HUES6 (cell line): ENCODE results near the gene LRRC31.

Source experiments
- H3K27ac ChIP-seq: 2 replicates; pipeline ENCODE4 v1.7.0; 2013; ENCODE audit warnings: low read depth, mild to moderate bottlenecking, low read length, inconsistent platforms
- H3K27me3 ChIP-seq: 2 replicates; pipeline ENCODE4 v1.6.1; 2013; ENCODE audit warnings: low read length; ENCODE audit not compliant: control insufficient read depth, insufficient read depth
- H3K36me3 ChIP-seq: 2 replicates; pipeline ENCODE4 v1.6.1; 2013; ENCODE audit warnings: low read length; ENCODE audit not compliant: control insufficient read depth, insufficient read depth
- H3K4me1 ChIP-seq: 2 replicates; pipeline ENCODE4 v1.6.1; 2013; ENCODE audit warnings: low read length; ENCODE audit not compliant: control insufficient read depth, insufficient read depth
- H3K4me3 ChIP-seq: 2 replicates; pipeline ENCODE4 v1.5.1; 2013; ENCODE audit warnings: low read depth, low read length
- H3K9ac ChIP-seq: one replicate; pipeline ENCODE4 v1.6.1; 2013; ENCODE audit warnings: mild to moderate bottlenecking, low read length
- H3K9me3 ChIP-seq: 2 replicates; pipeline ENCODE4 v1.6.1; 2013; ENCODE audit warnings: low read depth, low read length; ENCODE audit not compliant: control insufficient read depth, insufficient read depth

Gene LRRC31

GRCh38 chr3:169891886-169892285 lies 22.2 kb upstream of the LRRC31 start:
- no peak overlapping the region for H3K9ac ChIP-seq

GRCh38 chr3:169886671-169887070 lies 16.9 kb upstream of the LRRC31 start:
- H3K27me3 ChIP-seq, result no peaks in the 10 kb centered on the region
- H3K4me1 ChIP-seq, result 0 out of 2 replicates have a peak, but pooled peaks cover 4% of the 10 kb centered on the region
- no peaks in the 10 kb centered on the region for H3K36me3 ChIP-seq
- no peak overlapping the region for H3K9ac ChIP-seq
- H3K27ac ChIP-seq, result no peak overlapping the region
- H3K4me3 ChIP-seq, result no peak overlapping the region
- H3K9me3 ChIP-seq, result no peaks in the 10 kb centered on the region

More at GRCh38 chr3:169891886-169892285, 22.2 kb upstream of the LRRC31 start:
- Histone ChIP-seq H3K4me1 (no peaks in the 10 kb centered on the region), H3K9me3 (no peaks in the 10 kb centered on the region), H3K27ac (no peak overlapping the region), H3K36me3 (no peaks in the 10 kb centered on the region), H3K4me3 (no peak overlapping the region), H3K27me3 (no peaks in the 10 kb centered on the region)

GRCh38 chr3:169880576-169881250 lies 11.0 kb upstream of the LRRC31 start:
- Histone ChIP-seq H3K4me1 (0 out of 2 replicates have a peak, but pooled peaks cover 2% of the 10 kb centered on the region), H3K9ac (no peak overlapping the region), H3K4me3 (no peak overlapping the region), H3K9me3 (no peaks in the 10 kb centered on the region), H3K27ac (no peak overlapping the region), H3K27me3 (no peaks in the 10 kb centered on the region), H3K36me3 (no peaks in the 10 kb centered on the region)

- H3K27ac ChIP-seq, result no peak overlapping the region
- no peak overlapping the region for H3K4me3 ChIP-seq
- H3K27me3 ChIP-seq, result no peaks in the 10 kb centered on the region
- H3K9me3 ChIP-seq, result 0 out of 2 replicates have a peak, but pooled peaks cover 3% of the 10 kb centered on the region
- H3K9ac ChIP-seq, result no peak overlapping the region
- H3K36me3 ChIP-seq, result no peaks in the 10 kb centered on the region
- H3K4me1 ChIP-seq, result no peaks in the 10 kb centered on the region
Measured at GRCh38 chr3:169879845-169880575, 10.3 kb upstream of the LRRC31 start.

GRCh38 chr3:169879013-169879557 lies 9.3 kb upstream of the LRRC31 start:
- Histone ChIP-seq H3K36me3 (no peaks in the 10 kb centered on the region), H3K27me3 (no peaks in the 10 kb centered on the region), H3K27ac (no peak overlapping the region), H3K4me1 (no peaks in the 10 kb centered on the region), H3K4me3 (no peak overlapping the region), H3K9me3 (0 out of 2 replicates have a peak, but pooled peaks cover 3% of the 10 kb centered on the region), H3K9ac (no peak overlapping the region)

- Histone ChIP-seq H3K4me3 (no peak overlapping the region), H3K27me3 (no peaks in the 10 kb centered on the region), H3K9me3 (0 out of 2 replicates have a peak, but pooled peaks cover 3% of the 10 kb centered on the region), H3K9ac (no peak overlapping the region), H3K27ac (no peak overlapping the region), H3K4me1 (peaks cover 4% of the 10 kb centered on the region; the same call in 1 of the 2 replicates), H3K36me3 (no peaks in the 10 kb centered on the region)
Measured at GRCh38 chr3:169871129-169871886, 1.6 kb upstream of the LRRC31 start.

GRCh38 chr3:169868369-169868768 lies 1.4 kb downstream of the LRRC31 start:
- Histone ChIP-seq H3K36me3 (no peaks in the 10 kb centered on the region), H3K27ac (no peak overlapping the region)

GRCh38 chr3:169867584-169868210 lies 2.0 kb downstream of the LRRC31 start:
- Histone ChIP-seq H3K9me3 (no peaks in the 10 kb centered on the region), H3K9ac (no peak overlapping the region), H3K36me3 (no peaks in the 10 kb centered on the region)

More at GRCh38 chr3:169868369-169868768, 1.4 kb downstream of the LRRC31 start:
- H3K4me1 ChIP-seq, result peaks cover 4% of the 10 kb centered on the region; the same call in 1 of the 2 replicates
- no peak overlapping the region for H3K9ac ChIP-seq
- H3K27me3 ChIP-seq, result no peaks in the 10 kb centered on the region
- no peak overlapping the region for H3K4me3 ChIP-seq
- H3K9me3 ChIP-seq, result no peaks in the 10 kb centered on the region

GRCh38 chr3:169865176-169865767 lies 4.5 kb downstream of the LRRC31 start:
- Histone ChIP-seq H3K4me1 (peaks cover 5% of the 10 kb centered on the region; the same call in 1 of the 2 replicates), H3K27ac (no peak overlapping the region), H3K27me3 (no peaks in the 10 kb centered on the region), H3K4me3 (no peak overlapping the region), H3K9ac (no peak overlapping the region), H3K9me3 (no peaks in the 10 kb centered on the region), H3K36me3 (no peaks in the 10 kb centered on the region)

More at GRCh38 chr3:169867584-169868210, 2.0 kb downstream of the LRRC31 start:
- no peaks in the 10 kb centered on the region for H3K27me3 ChIP-seq
- no peak overlapping the region for H3K27ac ChIP-seq
- H3K4me3 ChIP-seq, result no peak overlapping the region
- H3K4me1 ChIP-seq, result peaks cover 4% of the 10 kb centered on the region; the same call in 1 of the 2 replicates

GRCh38 chr3:169864270-169864669 lies 5.5 kb downstream of the LRRC31 start:
- Histone ChIP-seq H3K9ac (no peak overlapping the region), H3K27ac (no peak overlapping the region), H3K4me1 (peaks cover 2% of the 10 kb centered on the region; the same call in 1 of the 2 replicates), H3K27me3 (no peaks in the 10 kb centered on the region), H3K4me3 (no peak overlapping the region), H3K9me3 (no peaks in the 10 kb centered on the region), H3K36me3 (no peaks in the 10 kb centered on the region)
